ENCODE data around the gene GFRA4. TPM values are rescaled to one million over a fixed set of nuclear protein-coding genes. Genes with fewer than 3 reads are reported as not detected.

The GFRA4 gene
- total and polyA plus RNA-seq, 2 donors (not counting 3 experiments of a cell fraction or from before 2014, with no cell fraction given), result not detected

- no peak for FAIRE-seq
- no peak for TF ChIP-seq FOS (IDR thresholded peaks at IDR 0.05; ENCODE audit: borderline replicate concordance, insufficient read depth, low read length)
- no peak for TF ChIP-seq POLR2A (IDR thresholded peaks at IDR 0.05; ENCODE audit: low read depth, low read length)
- TF ChIP-seq MYC (IDR thresholded peaks at IDR 0.05; ENCODE audit: low read depth, low read length), result no peak
- no peak for TF ChIP-seq MAX (IDR thresholded peaks at IDR 0.05; ENCODE audit: insufficient read depth, insufficient read length)
- no peak for TF ChIP-seq POLR2AphosphoS5 (IDR thresholded peaks at IDR 0.05; ENCODE audit: insufficient read depth, low read depth, low read length)
- no peak for TF ChIP-seq EZH2 (IDR thresholded peaks at IDR 0.05; ENCODE audit: borderline replicate concordance, low read depth, low read length, severe bottlenecking)
- no peak for TF ChIP-seq CTCF (IDR thresholded peaks at IDR 0.05; ENCODE audit: extremely low read depth in 1 of 2, insufficient read depth in 1 of 2, low read depth in 1 of 2, low read length in 2 of 2)
- TF ChIP-seq GATA2 (IDR thresholded peaks at IDR 0.05; ENCODE audit: insufficient read depth, insufficient read length, low read depth, low read length), result no peak
- no peaks in the 10 kb centered on the region for H3K4me1 ChIP-seq (ENCODE audit: control insufficient read depth, extremely low read depth, insufficient read depth, low read length)
- BruUV-seq (replicated peaks), result no TSS peak
- no peak overlapping the region for H3K4me3 ChIP-seq (replicated peaks in 1 of 3; ENCODE audit: insufficient read depth in 1 of 3, low read depth in 1 of 3, low read length in 3 of 3)
- H3K79me2 ChIP-seq (ENCODE audit: control insufficient read depth, insufficient read depth, low read length), result no peaks in the 10 kb centered on the region
- CTCF ChIA-PET, result interaction anchor here (2.0 kb wide), 1 partner anchor 21 kb away, joined by 6 read pairs; no protein-coding TSS in a partner anchor
- DNase-seq (ENCODE audit: low read depth, low spot score), result no peak
- no peak overlapping the region for H3K4me2 ChIP-seq (ENCODE audit: insufficient read depth, low read length)
- POLR2A ChIA-PET, result no interaction called here
- H4K20me1 ChIP-seq (replicated peaks; ENCODE audit: control insufficient read depth, extremely low read depth, insufficient read depth, low read length), result no peaks in the 10 kb centered on the region
- H3K9ac ChIP-seq (replicated peaks; ENCODE audit: extremely low read depth, insufficient read depth, low read length), result no peak overlapping the region
- H3K9me1 ChIP-seq (replicated peaks; ENCODE audit: control insufficient read depth, extremely low read depth, insufficient read depth, low read length), result no peaks in the 10 kb centered on the region
- no peak overlapping the region for H3K27ac ChIP-seq (ENCODE audit: insufficient read depth, low read depth, low read length)
- H3K27me3 ChIP-seq (ENCODE audit: control insufficient read depth in 2 of 2, insufficient read depth in 2 of 2, low read length in 2 of 2), result peaks cover 7 to 11% of the 10 kb centered on the region in 2 experiments
- no peaks in the 10 kb centered on the region for H3K9me3 ChIP-seq (replicated peaks; ENCODE audit: control insufficient read depth, insufficient read depth, low read length)
- dilution Hi-C loops (cut with MboI; ENCODE audit: extremely low pct_ligation_motif_present, low sequenced_read_pairs) (no loop called here), intact Hi-C loops (cut with micrococcal nuclease) (no loop called here)
- no peaks in the 10 kb centered on the region for H3K36me3 ChIP-seq (ENCODE audit: control insufficient read depth in 2 of 2, extremely low read depth in 1 of 2, insufficient read depth in 2 of 2, low read length in 2 of 2)
- no peak overlapping the region for H2AFZ ChIP-seq (ENCODE audit: low read depth, low read length)
These were observed 8.1 kb downstream of the GFRA4 start for GRCh38 chr20:3655131-3655405.

Data from endothelial cell of umbilical vein (primary cell).